Breast epithelium (tissue), 4 donors: ENCODE data around the gene KANK3. TPM values are rescaled to one million over a fixed set of nuclear protein-coding genes. Genes with fewer than 3 reads are reported as not detected.

Experiments
- DNase-seq, 2 donors: peaks; one replicate each; pipeline ENCODE4 v3.0.0-alpha.2; 2019; ENCODE audit warnings: low spot score in 2 of 2
- H3K27ac ChIP-seq, 2 donors: fragments of 200-600 bp; sonication (generic) in 1 of 2; one replicate each; pipeline ENCODE4 v1.5.1; 2016 to 2019; ENCODE audit warnings: mild to moderate bottlenecking in 1 of 2
- H3K27me3 ChIP-seq, 2 donors: fragments of 200-600 bp; sonication (generic) in 1 of 2; one replicate each; pipeline versions ENCODE4 v1.5.1 to v1.6.0; 2017 to 2019; ENCODE audit warnings: control low read depth in 1 of 2, mild to moderate bottlenecking in 1 of 2
- H3K36me3 ChIP-seq: fragments of 200-600 bp; one replicate; pipeline ENCODE4 v1.5.1; 2019
- H3K4me1 ChIP-seq, 2 donors: fragments of 200-600 bp; sonication (generic); one replicate each; pipeline ENCODE4 v1.5.1; 2016 to 2019; ENCODE audit warnings: control low read depth in 1 of 2
- H3K4me3 ChIP-seq, 3 donors: fragments of 200-600 bp; sonication (generic); 1 replicate in 2 of 3; 2 replicates in 1 of 3; pipeline ENCODE4 v1.5.1; 2016 to 2019; ENCODE audit warnings: mild to moderate bottlenecking in 3 of 3, moderate library complexity in 2 of 3
- H3K9me3 ChIP-seq, 2 donors: fragments of 200-600 bp; sonication (generic) in 1 of 2; one replicate each; pipeline ENCODE4 v1.5.1; 2016 to 2019; ENCODE audit warnings: control low read depth in 1 of 2
- CTCF ChIP-seq, 3 donors: fragments of 450-650 bp; IDR thresholded peaks; one replicate each; pipeline ENCODE4 v1.5.1; 2016 to 2017; ENCODE audit warnings: antibody characterized with exemption in 3 of 3, mild to moderate bottlenecking in 3 of 3, moderate library complexity in 3 of 3
- POLR2A ChIP-seq: fragments of 450-650 bp; IDR thresholded peaks from one replicate; pipeline ENCODE4 v1.6.1; 2016; ENCODE audit warnings: antibody characterized with exemption, mild to moderate bottlenecking, moderate library complexity
- POLR2AphosphoS5 ChIP-seq, 3 donors: sonication (generic); formaldehyde crosslinking; IDR thresholded peaks; one replicate each; pipeline ENCODE4 v1.6.1; 2017; ENCODE audit warnings: antibody characterized with exemption in 3 of 3
- intact Hi-C: fragments of 100-400 bp; cut with DNase I; formaldehyde crosslinking; loops from one replicate; pipeline ENCODE4 v1.15.1; 2023; ENCODE audit warnings: low total_unique reads
- total RNA-seq, 3 donors: library from RNA; depleted of rRNA; stranded (reverse); fragments of >200 nt; gene quantifications; one replicate each; pipeline ENCODE4 v1.1.0, GENCODE V29; 2016

Gene KANK3
- total RNA-seq, 3 donors from 2014 or later, result 5.6 to 26.2 (median 7.8) TPM

- H3K27ac ChIP-seq, result peak overlapping the region in 1 of 2 donors; percentile 52
- H3K4me3 ChIP-seq, result no peak overlapping the region
- no peaks in the 10 kb centered on the region for H3K36me3 ChIP-seq
- no peaks in the 10 kb centered on the region for H3K9me3 ChIP-seq
- H3K4me1 ChIP-seq, result peaks cover 0 to 14% of the 10 kb centered on the region in 2 donors
- no peaks in the 10 kb centered on the region for H3K27me3 ChIP-seq
- TF ChIP-seq CTCF (IDR thresholded peaks at IDR 0.05) (no peak), POLR2AphosphoS5 (IDR thresholded peaks at IDR 0.05) (no peak), POLR2A (no peak)
- intact Hi-C loops, result no loop called here
- DNase-seq, result no peak
These were observed 19.3 kb downstream of the KANK3 start for GRCh38 chr19:8323781-8324185.

GRCh38 chr19:8322638-8322997, 20.4 kb downstream of the KANK3 start:
- no peaks in the 10 kb centered on the region for H3K36me3 ChIP-seq
- TF ChIP-seq CTCF (IDR thresholded peaks at IDR 0.05) (no peak), POLR2A (no peak), POLR2AphosphoS5 (IDR thresholded peaks at IDR 0.05) (no peak)
- peaks cover 0 to 14% of the 10 kb centered on the region in 2 donors for H3K4me1 ChIP-seq
- intact Hi-C loops, result no loop called here
- no peaks in the 10 kb centered on the region for H3K9me3 ChIP-seq
- H3K27me3 ChIP-seq, result no peaks in the 10 kb centered on the region
- DNase-seq, result no peak
- H3K4me3 ChIP-seq, result peak overlapping the region; percentile 66 to 96 (median 88)
- peak overlapping the region; percentile 58 to 95 for H3K27ac ChIP-seq

GRCh38 chr19:8321986-8322637, 20.9 kb downstream of the KANK3 start:
- no peaks in the 10 kb centered on the region for H3K9me3 ChIP-seq
- H3K27me3 ChIP-seq, result no peaks in the 10 kb centered on the region
- H3K4me3 ChIP-seq, result peak overlapping the region; percentile 66 to 96 (median 88)
- TF ChIP-seq CTCF (IDR thresholded peaks at IDR 0.05), result no peak
- no peak for TF ChIP-seq POLR2AphosphoS5 (IDR thresholded peaks at IDR 0.05)
- no peak for TF ChIP-seq POLR2A
- H3K27ac ChIP-seq, result peak overlapping the region; percentile 92 to 95
- intact Hi-C loops, result no loop called here
- H3K4me1 ChIP-seq, result peaks cover 0 to 14% of the 10 kb centered on the region in 2 donors
- DNase-seq, result no peak
- H3K36me3 ChIP-seq, result no peaks in the 10 kb centered on the region

- Histone ChIP-seq H3K4me1 (peaks cover 0 to 14% of the 10 kb centered on the region in 2 donors), H3K36me3 (no peaks in the 10 kb centered on the region), H3K4me3 (peak within 1 kb of the TSS; percentile 66 to 96 (median 88)), H3K9me3 (no peaks in the 10 kb centered on the region), H3K27me3 (no peaks in the 10 kb centered on the region), H3K27ac (peak within 1 kb of the TSS; percentile 92 to 95)
- intact Hi-C loops, result no loop called here
- DNase-seq, result peak; percentile 96 to 98
- TF ChIP-seq POLR2AphosphoS5 (IDR thresholded peaks at IDR 0.05), result peak; percentile 95 to 99 (median 96)
- peak; percentile 96 for TF ChIP-seq POLR2A
- TF ChIP-seq CTCF (IDR thresholded peaks at IDR 0.05), result peak in 1 of 3 donors; percentile 20
These were observed 21.7 kb downstream of the KANK3 start, which contains the start of the genes NDUFA7 and RPS28 for GRCh38 chr19:8321067-8321985. Gene NDUFA7 (minus strand): TSS chr19:8321375. CDS start chr19:8321358, 17 bp downstream. Gene RPS28 (plus strand): TSS chr19:8321496. CDS start chr19:8321531, 35 bp downstream.
